EH (cell line): ENCODE results near the gene RUNX3.

Experiments used
- DNase-seq: peaks from one replicate; pipeline ENCODE4 v3.0.0-alpha.2; 2015; ENCODE audit warnings: low read depth

RUNX3 gene

GRCh38 chr1:24963099-24963872 lies 33.2 kb upstream of the RUNX3 start:
- no peak for DNase-seq

GRCh38 chr1:24961961-24962861 lies 32.1 kb upstream of the RUNX3 start:
- DNase-seq = no peak

DNA sequence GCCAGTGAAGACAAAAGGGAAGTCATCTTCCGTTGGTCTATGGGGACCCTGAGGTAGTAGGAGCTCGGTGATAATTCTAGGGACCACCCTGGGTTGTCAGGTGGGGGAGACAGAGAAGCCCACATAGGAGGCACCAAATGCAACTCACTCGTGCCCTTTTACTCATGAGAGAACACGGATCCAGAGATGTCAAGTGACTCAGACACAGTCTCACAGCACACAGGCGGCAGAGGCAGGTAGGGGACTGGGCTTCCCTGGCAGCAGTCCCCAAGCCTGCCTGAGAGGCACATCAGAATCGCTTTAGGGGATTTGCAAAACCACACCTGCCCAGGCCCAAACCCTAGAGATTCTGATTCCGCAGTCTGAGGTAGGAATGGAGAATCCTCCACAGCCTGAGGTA lies 31.3 kb upstream of the RUNX3 start:
- no peak for DNase-seq

DNA sequence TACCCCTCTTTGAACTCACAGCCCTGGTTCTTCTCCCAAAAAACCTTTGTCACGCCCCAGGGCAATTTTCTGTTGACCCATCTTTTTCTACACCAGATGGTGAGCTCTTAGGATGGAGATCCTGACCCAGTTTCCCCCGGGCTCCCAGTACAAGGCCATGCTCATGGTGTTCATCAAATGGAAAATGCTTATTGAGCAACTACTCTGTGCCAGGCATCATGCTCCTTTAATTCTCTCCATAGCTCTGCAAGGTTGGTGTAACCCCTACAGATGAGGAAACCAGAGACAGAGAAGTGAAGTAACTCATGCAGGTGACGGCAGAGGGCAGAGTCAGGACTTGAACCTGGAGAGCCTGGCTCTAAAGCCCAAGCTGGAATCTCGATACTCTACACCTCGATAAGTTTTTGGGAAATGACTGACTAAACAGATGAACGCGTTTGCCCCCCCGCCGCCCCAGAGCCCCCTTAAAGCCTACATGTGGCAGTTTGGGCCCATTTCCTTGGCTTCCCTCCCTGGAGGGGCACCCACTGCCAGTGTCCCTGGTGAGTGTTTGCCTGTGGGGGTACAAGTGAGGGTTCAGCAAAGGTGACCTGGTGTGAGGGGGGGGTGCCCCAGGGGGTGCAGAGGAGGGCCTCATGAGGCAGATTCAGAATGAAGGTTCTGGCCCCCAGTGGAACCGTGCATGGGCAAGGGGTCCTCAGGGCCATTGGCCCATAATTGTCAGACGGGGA lies 30.2 kb upstream of the RUNX3 start:
- no peak for DNase-seq

DNA sequence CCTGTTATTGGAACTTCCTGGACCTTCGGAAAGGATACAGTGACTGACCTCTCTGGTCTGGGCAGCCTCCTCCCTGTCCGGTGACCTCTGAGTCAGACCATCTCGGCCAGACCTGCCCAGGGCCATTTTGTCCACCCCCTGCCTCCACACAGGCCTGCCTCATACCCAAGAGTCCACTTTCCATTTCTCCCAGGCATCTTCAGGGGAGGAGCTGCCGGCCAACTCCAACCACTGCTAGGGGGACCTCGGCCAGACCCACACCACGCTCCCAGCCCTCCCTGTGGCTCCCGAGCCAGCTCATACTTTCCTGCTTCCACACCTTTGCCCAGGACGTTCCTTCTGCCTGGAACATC lies 29.5 kb upstream of the RUNX3 start:
- DNase-seq = no peak

DNA sequence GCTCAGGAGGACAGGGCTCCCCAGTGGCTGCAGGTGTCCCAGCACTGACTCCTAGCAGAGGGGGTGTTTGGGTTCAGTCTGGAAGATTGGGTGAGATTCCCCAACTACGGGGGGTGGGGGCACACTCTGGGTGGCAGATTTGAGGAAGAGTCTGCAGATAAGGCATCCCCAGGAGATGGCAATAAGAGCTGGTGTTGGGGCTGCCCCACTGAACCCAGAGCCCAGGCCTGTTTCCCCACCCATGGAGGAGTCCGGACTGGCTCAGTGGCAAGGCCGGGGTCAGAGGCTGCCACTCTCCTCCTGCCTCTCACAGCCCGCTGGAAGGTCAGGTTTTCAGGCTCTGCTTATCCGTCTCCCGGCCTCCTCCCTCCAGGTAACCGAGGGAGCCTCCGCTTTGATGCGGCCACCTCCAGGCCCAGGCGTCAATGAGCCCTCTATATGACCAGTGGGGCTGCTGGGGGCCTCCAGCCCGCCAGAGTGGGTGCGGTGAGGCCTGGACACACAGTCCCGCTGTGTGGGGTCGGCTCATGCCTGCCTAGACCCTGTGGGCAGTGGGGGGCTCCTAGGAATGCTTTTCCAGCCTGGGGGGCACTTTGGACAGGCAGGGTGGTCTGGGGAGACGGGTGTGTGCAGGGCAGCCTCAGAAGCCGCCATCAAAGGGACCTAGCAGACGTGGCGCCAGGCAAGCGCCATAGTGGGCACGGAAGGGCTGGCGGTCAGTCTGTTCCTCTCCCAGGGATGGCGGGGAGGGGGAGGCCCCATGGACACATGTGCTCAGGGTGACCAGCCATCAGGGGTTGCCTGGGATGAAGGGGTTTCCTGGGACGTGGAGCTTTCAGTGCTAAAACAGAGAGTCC lies 28.9 kb upstream of the RUNX3 start:
- DNase-seq = no peak

- DNase-seq = no peak
Observed at GRCh38 chr1:24957808-24958752, 28.0 kb upstream of the RUNX3 start.

GRCh38 chr1:24957016-24957807 lies 27.1 kb upstream of the RUNX3 start:
- no peak for DNase-seq

DNA sequence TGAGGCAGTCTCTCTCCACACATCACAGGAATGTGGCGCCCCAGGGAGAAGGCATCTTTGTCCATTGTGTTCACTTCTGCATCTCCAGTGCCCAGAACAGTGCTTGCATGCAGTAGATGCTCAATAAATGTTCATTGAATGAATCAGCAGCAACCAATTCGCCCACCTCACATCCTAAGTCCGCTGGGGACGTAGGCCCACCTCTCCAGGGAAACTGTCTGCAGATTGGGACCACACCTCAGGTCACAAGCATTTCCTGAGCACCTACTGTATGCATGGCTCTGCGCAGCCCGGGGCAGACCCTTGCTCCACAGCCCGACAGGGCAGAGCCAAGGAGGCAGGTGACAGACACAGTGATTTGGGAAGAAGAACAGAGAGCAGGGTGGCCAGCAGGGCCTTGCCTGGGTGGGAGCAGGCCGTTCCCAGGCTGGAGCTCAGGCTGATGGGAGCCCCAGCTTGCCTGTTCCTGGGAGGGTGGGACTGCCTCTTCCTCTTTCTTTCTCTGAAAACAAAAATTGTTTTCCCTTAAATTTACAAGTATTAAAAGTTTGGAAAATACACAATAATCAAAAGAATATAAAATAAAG lies 25.8 kb upstream of the RUNX3 start:
- DNase-seq = no peak

DNA sequence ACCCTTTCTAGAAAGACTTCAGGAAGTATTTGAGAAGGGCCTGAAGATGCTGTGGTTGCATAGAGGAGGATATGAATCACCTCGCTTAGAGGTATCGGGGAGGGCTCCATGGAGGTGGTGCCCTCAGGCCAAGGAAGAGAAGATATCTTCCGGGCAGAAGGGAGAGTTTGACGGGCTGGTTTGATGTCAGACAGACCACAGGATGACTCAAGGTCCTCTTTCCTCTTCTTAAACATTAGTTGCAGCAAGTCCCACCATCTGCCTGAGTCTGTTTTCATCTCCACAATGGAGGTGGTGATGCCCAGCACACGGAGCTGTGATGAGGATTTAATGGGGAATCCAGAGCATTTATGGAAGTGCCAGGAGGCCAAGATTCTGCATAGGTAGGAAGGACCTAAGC lies 25.1 kb upstream of the RUNX3 start:
- peak; percentile 95 for DNase-seq

DNA sequence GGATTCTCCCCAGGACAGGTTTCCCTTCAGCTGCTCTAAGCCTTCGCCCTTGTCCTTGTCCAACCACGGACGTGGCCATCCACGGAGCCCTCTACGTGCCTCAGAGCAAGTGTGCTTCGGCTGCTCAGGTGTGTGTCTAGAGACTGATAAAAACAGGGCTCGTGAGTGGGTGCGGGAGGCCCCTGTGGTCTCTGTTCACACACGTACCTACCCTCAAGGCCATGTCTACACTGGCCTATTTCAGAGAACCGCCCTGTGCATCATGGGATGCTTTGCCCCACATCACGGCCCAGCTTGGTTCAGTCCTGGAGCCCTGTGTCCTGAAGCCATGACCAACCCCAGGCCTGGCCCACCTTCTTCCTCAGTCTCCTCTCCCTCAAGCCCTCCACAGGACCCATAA lies 24.6 kb upstream of the RUNX3 start:
- no peak for DNase-seq

DNA sequence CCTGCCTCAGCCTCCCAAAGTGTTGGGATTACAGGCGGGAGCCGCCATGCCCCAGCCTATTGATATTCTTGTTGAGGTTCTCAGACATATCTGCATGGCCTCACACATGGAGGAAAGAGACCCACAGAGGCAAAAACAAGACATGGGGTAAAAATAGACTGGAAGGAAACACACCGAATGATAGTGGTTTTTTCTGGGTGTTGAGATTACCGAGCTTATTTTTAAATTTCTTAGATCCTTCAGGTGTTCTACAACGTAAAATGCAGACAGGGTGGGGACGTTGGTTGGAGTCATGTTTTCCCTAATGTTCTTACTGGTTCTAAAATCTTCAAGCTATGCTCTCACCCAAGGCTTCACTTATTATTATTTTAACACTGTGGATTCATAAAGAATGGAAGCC lies 23.9 kb upstream of the RUNX3 start:
- DNase-seq = no peak

DNA sequence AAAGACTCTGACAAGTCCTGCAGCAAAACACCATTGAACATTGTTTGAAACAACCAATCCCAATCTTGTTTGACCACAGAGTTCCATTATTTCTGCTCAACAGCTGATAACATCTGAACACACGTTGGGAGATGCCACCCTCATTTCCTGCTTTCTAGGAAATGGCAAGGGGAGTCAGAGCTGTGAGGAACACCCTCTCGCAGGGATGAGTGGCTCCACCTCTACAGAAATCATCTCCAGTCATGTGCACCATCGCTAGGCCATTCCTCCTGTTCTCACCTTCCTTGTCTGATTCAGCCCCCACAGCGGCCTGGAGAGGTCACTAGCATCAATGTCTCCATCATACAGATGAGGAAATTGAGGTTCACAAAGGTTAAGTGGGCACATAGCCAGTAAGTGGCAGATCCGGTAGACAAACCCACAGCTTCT lies 22.4 kb upstream of the RUNX3 start:
- peak; percentile 44 for DNase-seq

GRCh38 chr1:24951810-24952412 lies 21.8 kb upstream of the RUNX3 start:
- DNase-seq = no peak

GRCh38 chr1:24951337-24951736 lies 21.3 kb upstream of the RUNX3 start:
- DNase-seq = no peak

GRCh38 chr1:24949331-24949881 lies 19.3 kb upstream of the RUNX3 start:
- peak; percentile 92 for DNase-seq

DNA sequence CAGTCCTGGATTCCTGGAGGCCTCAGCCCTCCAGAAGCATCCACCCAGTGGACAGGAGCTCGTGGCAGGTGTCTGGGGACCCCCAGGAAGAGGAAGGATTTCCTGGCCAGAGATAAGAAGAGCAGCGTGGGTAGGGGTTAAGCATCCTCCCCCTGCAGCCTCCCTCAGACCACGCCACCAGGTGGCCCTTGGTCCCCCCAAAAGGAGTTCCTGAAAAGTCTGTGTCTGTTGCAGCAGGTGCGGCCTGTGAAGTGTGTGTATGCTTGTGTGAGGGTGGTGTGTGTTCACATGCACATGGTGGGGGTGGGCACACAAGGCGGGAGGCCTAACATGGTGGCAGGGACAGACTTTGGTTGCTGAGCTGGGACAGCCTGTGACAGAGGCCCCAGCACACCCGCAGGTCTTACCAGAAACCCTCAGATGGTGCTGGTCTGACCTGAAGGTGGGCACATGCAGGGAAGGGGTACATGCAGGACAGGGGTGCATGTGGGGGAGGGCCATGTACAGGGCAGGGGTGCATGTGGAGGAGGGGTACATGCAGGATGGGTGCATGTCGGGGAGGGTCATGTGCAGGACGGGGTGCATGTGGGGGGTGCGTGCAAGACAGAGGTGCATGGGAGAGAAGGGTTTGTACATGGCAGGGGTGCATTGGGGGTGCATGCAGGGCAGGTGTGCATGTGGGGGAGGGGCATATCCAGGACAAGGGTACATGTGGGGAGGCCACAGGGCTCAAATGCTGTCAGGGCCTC lies 18.2 kb upstream of the RUNX3 start:
- DNase-seq = no peak
